Nephron (organoid): ENCODE data around the gene PPM1F.

ENCODE experiments used
- H3K27ac Mint-ChIP-seq, 3 experiments: 2 replicates each; pipeline ENCODE4 v1.8.0; 2020; ENCODE audit warnings: mixed read lengths in 3 of 3, mild to moderate bottlenecking in 2 of 3, moderate library complexity in 1 of 3
- H3K27me3 Mint-ChIP-seq: 2 replicates; pipeline ENCODE4 v1.8.0; 2021; ENCODE audit warnings: low read depth, mild to moderate bottlenecking, moderate library complexity, mixed read lengths
- H3K36me3 Mint-ChIP-seq: 2 replicates; pipeline ENCODE4 v1.8.0; 2020; ENCODE audit warnings: low read depth, mixed read lengths
- H3K4me1 Mint-ChIP-seq: 2 replicates; pipeline ENCODE4 v1.8.0; 2020; ENCODE audit warnings: mixed read lengths
- H3K4me3 Mint-ChIP-seq, 3 experiments: 2 replicates each; pipeline ENCODE4 v1.8.0; 2020; ENCODE audit warnings: mild to moderate bottlenecking in 3 of 3, mixed read lengths in 3 of 3, moderate library complexity in 2 of 3
- H3K9me3 Mint-ChIP-seq: 2 replicates; pipeline ENCODE4 v1.8.0; 2020; ENCODE audit warnings: mixed read lengths
- TF ChIP-seq, protein P1 (sequence below), 3 experiments: fragments of 200-600 bp; sonication (generic); IDR thresholded peaks; one replicate each; pipeline ENCODE4 v1.5.0; 2021; ENCODE audit warnings: antibody characterized with exemption in 3 of 3; ENCODE audit not compliant: unreplicated experiment in 3 of 3

PPM1F gene

DNA sequence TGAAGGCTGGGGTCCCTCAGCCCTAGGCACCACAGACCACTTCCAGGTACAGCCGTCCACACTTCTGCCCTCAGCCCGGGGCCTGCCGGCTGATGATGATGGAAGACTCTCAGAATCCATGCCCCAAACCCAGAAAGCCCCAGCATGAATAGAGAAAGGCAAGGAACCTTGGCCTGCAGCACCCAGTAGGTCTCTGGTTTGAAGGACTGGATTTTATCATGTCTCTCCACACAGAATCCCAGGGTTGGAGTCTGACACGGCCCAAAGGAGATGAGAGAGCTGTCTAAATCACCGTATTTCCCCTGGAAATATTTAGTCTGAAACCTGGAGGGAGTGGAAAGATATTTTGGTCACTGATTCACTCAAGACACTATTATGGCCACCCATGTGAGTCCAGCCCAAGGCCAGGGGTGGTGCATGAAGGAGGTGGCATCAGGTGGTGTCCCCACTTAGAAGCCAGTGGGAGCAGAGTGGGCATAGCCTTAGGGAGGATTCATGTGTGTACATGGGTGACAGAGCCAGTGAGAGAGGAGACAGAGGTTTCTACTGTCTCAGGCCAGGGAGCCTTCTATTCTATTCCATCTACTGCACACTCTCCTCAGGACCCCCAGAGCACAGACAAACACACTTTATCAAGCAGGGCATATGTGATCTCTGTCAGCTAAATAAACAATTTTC is 15.9 kb upstream of the PPM1F start:
- Mint-ChIP-seq H3K36me3 (peaks cover 62% of the 10 kb centered on the region), H3K9me3 (no peaks in the 10 kb centered on the region), H3K27ac (no peak overlapping the region), H3K4me3 (no peak overlapping the region), H3K27me3 (no peaks in the 10 kb centered on the region), H3K4me1 (no peaks in the 10 kb centered on the region)
- TF ChIP-seq, protein P1, sequence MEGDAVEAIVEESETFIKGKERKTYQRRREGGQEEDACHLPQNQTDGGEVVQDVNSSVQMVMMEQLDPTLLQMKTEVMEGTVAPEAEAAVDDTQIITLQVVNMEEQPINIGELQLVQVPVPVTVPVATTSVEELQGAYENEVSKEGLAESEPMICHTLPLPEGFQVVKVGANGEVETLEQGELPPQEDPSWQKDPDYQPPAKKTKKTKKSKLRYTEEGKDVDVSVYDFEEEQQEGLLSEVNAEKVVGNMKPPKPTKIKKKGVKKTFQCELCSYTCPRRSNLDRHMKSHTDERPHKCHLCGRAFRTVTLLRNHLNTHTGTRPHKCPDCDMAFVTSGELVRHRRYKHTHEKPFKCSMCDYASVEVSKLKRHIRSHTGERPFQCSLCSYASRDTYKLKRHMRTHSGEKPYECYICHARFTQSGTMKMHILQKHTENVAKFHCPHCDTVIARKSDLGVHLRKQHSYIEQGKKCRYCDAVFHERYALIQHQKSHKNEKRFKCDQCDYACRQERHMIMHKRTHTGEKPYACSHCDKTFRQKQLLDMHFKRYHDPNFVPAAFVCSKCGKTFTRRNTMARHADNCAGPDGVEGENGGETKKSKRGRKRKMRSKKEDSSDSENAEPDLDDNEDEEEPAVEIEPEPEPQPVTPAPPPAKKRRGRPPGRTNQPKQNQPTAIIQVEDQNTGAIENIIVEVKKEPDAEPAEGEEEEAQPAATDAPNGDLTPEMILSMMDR (IDR thresholded peaks at IDR 0.05; ENCODE audit: unreplicated experiment in 3 of 3) = no peak

GRCh38 chr22:21967693-21968271 is 15.1 kb upstream of the PPM1F start:
- Mint-ChIP-seq H3K27ac (no peak overlapping the region), H3K4me1 (no peaks in the 10 kb centered on the region), H3K4me3 (no peak overlapping the region), H3K27me3 (no peaks in the 10 kb centered on the region), H3K36me3 (peaks cover 60% of the 10 kb centered on the region), H3K9me3 (no peaks in the 10 kb centered on the region)
- TF ChIP-seq, protein P1 (IDR thresholded peaks at IDR 0.05; ENCODE audit: unreplicated experiment in 3 of 3) = no peak

- Mint-ChIP-seq H3K27me3 (no peaks in the 10 kb centered on the region), H3K4me3 (no peak overlapping the region), H3K27ac (no peak overlapping the region), H3K4me1 (no peaks in the 10 kb centered on the region), H3K36me3 (peaks cover 57% of the 10 kb centered on the region), H3K9me3 (no peaks in the 10 kb centered on the region)
- TF ChIP-seq, protein P1 (IDR thresholded peaks at IDR 0.05; ENCODE audit: unreplicated experiment in 3 of 3) = no peak
Observed at GRCh38 chr22:21966643-21967516, 14.2 kb upstream of the PPM1F start.

GRCh38 chr22:21965762-21966288 is 13.2 kb upstream of the PPM1F start:
- H3K27ac Mint-ChIP-seq = no peak overlapping the region
- H3K4me3 Mint-ChIP-seq = no peak overlapping the region
- no peaks in the 10 kb centered on the region for H3K4me1 Mint-ChIP-seq
- H3K9me3 Mint-ChIP-seq = no peaks in the 10 kb centered on the region
- TF ChIP-seq, protein P1 (IDR thresholded peaks at IDR 0.05; ENCODE audit: unreplicated experiment in 3 of 3) = no peak
- peaks cover 50% of the 10 kb centered on the region for H3K36me3 Mint-ChIP-seq
- H3K27me3 Mint-ChIP-seq = no peaks in the 10 kb centered on the region

- Mint-ChIP-seq H3K4me1 (no peaks in the 10 kb centered on the region), H3K36me3 (peaks cover 45% of the 10 kb centered on the region), H3K4me3 (no peak overlapping the region), H3K27ac (no peak overlapping the region), H3K9me3 (no peaks in the 10 kb centered on the region), H3K27me3 (no peaks in the 10 kb centered on the region)
- TF ChIP-seq, protein P1 (IDR thresholded peaks at IDR 0.05; ENCODE audit: unreplicated experiment in 3 of 3) = no peak
Observed at GRCh38 chr22:21964918-21965484, 12.4 kb upstream of the PPM1F start.
